SK-N-SH (cell line): Measurements from ENCODE around the gene RRP9. TPM values are rescaled to one million over a fixed set of nuclear protein-coding genes. Genes with fewer than 3 reads are reported as not detected.
A peak's percentile ranks its signal among the peaks of the same experiment; 100 is the strongest.

Experiments
- CTCF ChIA-PET: fragments of 300-600, 350-600 bp; formaldehyde crosslinking; extraction: SDS; loops from one replicate; lab custom pipeline; 2021; lab: Yijun Ruan, JAX
- POLR2A ChIA-PET: fragments of 350-600 bp; sonication (Branson Sonifier 250); formaldehyde crosslinking; extraction: SDS; loops from one replicate; lab custom pipeline; 2020; ENCODE audit warnings: antibody characterized with exemption, inconsistent platforms; lab: Yijun Ruan, JAX
- DNase-seq: peaks from one replicate; pipeline ENCODE4 v3.0.0; 2012
- H2AFZ ChIP-seq: fragments of 200-600 bp; sonication (generic); 2 replicates; pipeline ENCODE4 v1.8.1; 2016; ENCODE audit warnings: antibody characterized with exemption, mild to moderate bottlenecking, low read depth
- H3F3A ChIP-seq: fragments of 200-600 bp; sonication (generic); replicated peaks from 2 replicates; pipeline ENCODE3; 2016; ENCODE audit warnings: antibody characterized with exemption, mild to moderate bottlenecking; ENCODE audit not compliant: insufficient read depth
- H3K27ac ChIP-seq, 2 experiments: fragments of 200-500 bp in 1 of 2; fragments of 200-600 bp in 1 of 2; sonication (Bioruptor generic) in 1 of 2; sonication (generic), shearing (Covaris generic) in 1 of 2; 2 replicates each; pipeline versions ENCODE4 v1.5.1 to v1.6.1; 2014 to 2016; ENCODE audit warnings: low read depth in 2 of 2, inconsistent platforms in 1 of 2, low read length in 1 of 2, mild to moderate bottlenecking in 1 of 2, mixed read lengths in 1 of 2
- H3K27me3 ChIP-seq: fragments of 200-600 bp; sonication (generic), shearing (Covaris generic); 2 replicates; pipeline ENCODE4 v1.6.1; 2016; ENCODE audit warnings: mixed run types; ENCODE audit not compliant: insufficient read depth
- H3K36me3 ChIP-seq, 2 experiments: fragments of 200-500 bp in 1 of 2; fragments of 200-600 bp in 1 of 2; sonication (Bioruptor generic) in 1 of 2; sonication (generic) in 1 of 2; replicated peaks in 1 of 2; 2 replicates each; pipeline versions ENCODE3 to v1.5.1; 2014 to 2016; ENCODE audit warnings: low read length in 1 of 2, mild to moderate bottlenecking in 1 of 2; ENCODE audit not compliant: insufficient read depth in 2 of 2, control insufficient read depth in 1 of 2
- H3K4me1 ChIP-seq, 2 experiments: fragments of 200-500 bp in 1 of 2; fragments of 200-600 bp in 1 of 2; sonication (Bioruptor generic) in 1 of 2; sonication (generic), shearing (Covaris generic) in 1 of 2; 2 replicates each; pipeline versions ENCODE4 v1.5.1 to v1.6.1; 2014 to 2016; ENCODE audit warnings: low read depth in 1 of 2, low read length in 1 of 2, mixed run types in 1 of 2; ENCODE audit not compliant: insufficient read depth in 2 of 2, control insufficient read depth in 1 of 2
- H3K4me2 ChIP-seq: fragments of 200-600 bp; sonication (generic), shearing (Covaris generic); 2 replicates; pipeline ENCODE4 v1.6.1; 2017; ENCODE audit warnings: mixed run types
- H3K4me3 ChIP-seq, 2 experiments: fragments of 200-500 bp in 1 of 2; fragments of 200-600 bp in 1 of 2; sonication (Bioruptor generic) in 1 of 2; sonication (generic), shearing (Covaris generic) in 1 of 2; 2 replicates each; pipeline versions ENCODE4 v1.5.1 to v1.8.1; 2014 to 2016; ENCODE audit warnings: low read depth in 2 of 2, inconsistent platforms in 1 of 2, low read length in 1 of 2, mild to moderate bottlenecking in 1 of 2, mixed read lengths in 1 of 2, moderate library complexity in 1 of 2
- H3K79me2 ChIP-seq: fragments of 200-600 bp; sonication (generic); 2 replicates; pipeline ENCODE4 v1.8.1; 2017; ENCODE audit warnings: mild to moderate bottlenecking; ENCODE audit not compliant: insufficient read depth
- H3K9ac ChIP-seq: fragments of 200-600 bp; sonication (generic); 2 replicates; pipeline ENCODE4 v1.6.1; 2017; ENCODE audit warnings: mixed run types
- H3K9me2 ChIP-seq: fragments of 200-600 bp; sonication (generic); 2 replicates; pipeline ENCODE4 v1.6.1; 2017; ENCODE audit warnings: mixed run types
- H3K9me3 ChIP-seq: fragments of 200-600 bp; sonication (generic); 2 replicates; pipeline ENCODE4 v1.6.1; 2017; ENCODE audit warnings: mixed run types, mild to moderate bottlenecking, moderate library complexity
- H4K20me1 ChIP-seq: fragments of 200-600 bp; sonication (generic); 2 replicates; pipeline ENCODE4 v1.6.1; 2017; ENCODE audit warnings: mild to moderate bottlenecking, mixed run types; ENCODE audit not compliant: insufficient read depth
- CTCF ChIP-seq: fragments of 200-600 bp; sonication (generic); IDR thresholded peaks from 2 replicates; pipeline ENCODE4 v1.6.1; 2017; ENCODE audit warnings: antibody characterized with exemption, mild to moderate bottlenecking, moderate library complexity
- FOSL2 ChIP-seq: IDR thresholded peaks from 2 replicates; pipeline ENCODE4 v1.4.0; 2012; ENCODE audit warnings: low read depth, mild to moderate bottlenecking, moderate library complexity, borderline replicate concordance
- FOXM1 ChIP-seq: IDR thresholded peaks from 2 replicates; pipeline ENCODE4 v1.4.0; 2012; ENCODE audit warnings: low read depth, mild to moderate bottlenecking
- GATA2 ChIP-seq: sonication (generic); formaldehyde crosslinking; IDR thresholded peaks from 2 replicates; pipeline ENCODE4 v1.5.0; 2020; ENCODE audit warnings: mild to moderate bottlenecking, missing genetic modification reagents
- IRF3 ChIP-seq: fragments of 150-350 bp; IDR thresholded peaks from 2 replicates; pipeline ENCODE4 v1.6.1; 2016; ENCODE audit warnings: mild to moderate bottlenecking, low read depth, low read length
- RAD21 ChIP-seq: IDR thresholded peaks from 2 replicates; pipeline ENCODE4 v1.6.1; 2012; ENCODE audit warnings: mild to moderate bottlenecking, low read length
- RCOR1 ChIP-seq: fragments of 150-350 bp; IDR thresholded peaks from 2 replicates; pipeline ENCODE4 v1.6.1; 2017; ENCODE audit warnings: antibody characterized with exemption, low read length
- SIN3A ChIP-seq: IDR thresholded peaks from 2 replicates; pipeline ENCODE4 v1.6.1; 2012; ENCODE audit warnings: low read depth, mild to moderate bottlenecking, low read length, moderate library complexity, borderline replicate concordance
- TAF1 ChIP-seq: IDR thresholded peaks from 2 replicates; pipeline ENCODE4 v1.6.1; 2012; ENCODE audit warnings: low read depth, mild to moderate bottlenecking, low read length, moderate library complexity, borderline replicate concordance
- WGBS: methylation state at CpG from one replicate; pipeline ENCODE4 v1.1.6; 2017; ENCODE audit warnings: low lambda C conversion rate; 5-methylcytosine and 5-hydroxymethylcytosine counted together
- polyA plus RNA-seq, 3 experiments: library from polyadenylated mRNA; depleted of rRNA; stranded (reverse); fragments of >200 nt; gene quantifications; 2 replicates each; pipeline ENCODE4 v1.2.3, GENCODE V29; 2012

Gene RRP9
- polyA plus RNA-seq, 1 of the 3 experiments (the other 2 are of a cell fraction) = 49.6 TPM

GRCh38 chr3:51977446-51978142 is 35.9 kb upstream of the RRP9 start (continued):
- no peak for TF ChIP-seq GATA2 (CRISPR knock-in tag)
- TF ChIP-seq SIN3A = no peak
- no peak for TF ChIP-seq TAF1
- no peak for TF ChIP-seq FOSL2

GRCh38 chr3:51975852-51976549 is 34.3 kb upstream of the RRP9 start:
- Histone ChIP-seq H3K27me3 (no peaks in the 10 kb centered on the region), H3K79me2 (peaks cover 22% of the 10 kb centered on the region), H3K9me3 (no peaks in the 10 kb centered on the region), H3K4me3 (peak overlapping the region; percentile 53 to 85), H3K4me1 (peaks cover 7 to 23% of the 10 kb centered on the region in 2 experiments), H3K4me2 (peak overlapping the region; percentile 100), H3K9me2 (no peaks in the 10 kb centered on the region), H3K9ac (no peak overlapping the region), H3K36me3 (peaks cover 0 to 5% of the 10 kb centered on the region in 2 experiments), H3K27ac (peak overlapping the region; percentile 30 to 90; a peak in 3 of 4 replicates)
- 59% methylated on average over 37 of the region's 46 CpGs for WGBS
- CTCF ChIA-PET = interaction anchor here (0.7 to 5.1 kb wide), 7 partner anchors 7 to 167 kb away, joined by 3 to 84 read pairs (median 23); partner anchors contain the start of genes ACY1, PARP3 and RRP9
- POLR2A ChIA-PET = interaction anchor here (1.5 to 3.0 kb wide), 2 partner anchors 16 to 19 kb away, joined by 5 to 20 read pairs; partner anchors contain the start of gene RPL29
- peak; percentile 41 for TF ChIP-seq RAD21
- no peak for TF ChIP-seq IRF3
- peak; percentile 37 for TF ChIP-seq CTCF
- TF ChIP-seq RCOR1 = peak; percentile 69
- no peak for TF ChIP-seq FOXM1
- TF ChIP-seq, all 33 proteins: peak for 3
- Histone ChIP-seq H3F3A (peaks cover 17% of the 10 kb centered on the region), H2AFZ (0 out of 2 replicates have a peak overlapping the region, but pooled peaks have one; percentile 95), H4K20me1 (no peaks in the 10 kb centered on the region)
- peak; percentile 89 for DNase-seq
